ENCODE measurements around the gene HCN2.
"Not testable (repeated sequence)": the region's sequence is repeated elsewhere in the genome, so short reads cannot be mapped to it uniquely, and the experiment has no call there.

The HCN2 gene

DNA sequence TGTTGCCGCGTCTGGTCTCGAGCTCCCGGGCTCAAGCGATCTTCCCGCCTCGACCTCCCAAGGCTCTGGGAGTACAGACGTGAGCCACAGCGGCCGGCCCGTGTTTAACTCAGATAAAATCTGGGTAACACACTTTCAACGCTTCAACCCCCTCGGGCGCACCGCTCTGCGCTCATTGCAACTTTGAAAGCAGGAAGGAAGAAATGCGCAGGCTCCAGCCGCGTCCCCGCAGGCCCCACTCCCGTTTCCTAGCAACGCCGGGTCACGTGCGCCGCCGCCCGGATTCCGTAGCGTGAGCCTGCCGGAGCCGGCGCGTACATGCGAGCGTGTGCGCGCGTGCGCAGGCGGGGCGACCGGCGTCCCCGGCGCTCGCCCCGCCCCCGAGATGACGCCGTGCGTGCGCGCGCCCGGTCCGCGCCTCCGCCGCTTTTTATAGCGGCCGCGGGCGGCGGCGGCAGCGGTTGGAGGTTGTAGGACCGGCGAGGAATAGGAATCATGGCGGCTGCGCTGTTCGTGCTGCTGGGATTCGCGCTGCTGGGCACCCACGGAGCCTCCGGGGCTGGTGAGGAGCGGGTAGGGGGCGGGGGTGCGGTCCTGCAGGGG, 17.4 kb upstream of the HCN2 start, which contains the start of gene BSG:
BSG (plus strand) TSS at position 457 of the 603 bp plus-strand sequence; CDS start at position 496, 39 bp downstream.
- DNase-seq, result peak; percentile 97

DNA sequence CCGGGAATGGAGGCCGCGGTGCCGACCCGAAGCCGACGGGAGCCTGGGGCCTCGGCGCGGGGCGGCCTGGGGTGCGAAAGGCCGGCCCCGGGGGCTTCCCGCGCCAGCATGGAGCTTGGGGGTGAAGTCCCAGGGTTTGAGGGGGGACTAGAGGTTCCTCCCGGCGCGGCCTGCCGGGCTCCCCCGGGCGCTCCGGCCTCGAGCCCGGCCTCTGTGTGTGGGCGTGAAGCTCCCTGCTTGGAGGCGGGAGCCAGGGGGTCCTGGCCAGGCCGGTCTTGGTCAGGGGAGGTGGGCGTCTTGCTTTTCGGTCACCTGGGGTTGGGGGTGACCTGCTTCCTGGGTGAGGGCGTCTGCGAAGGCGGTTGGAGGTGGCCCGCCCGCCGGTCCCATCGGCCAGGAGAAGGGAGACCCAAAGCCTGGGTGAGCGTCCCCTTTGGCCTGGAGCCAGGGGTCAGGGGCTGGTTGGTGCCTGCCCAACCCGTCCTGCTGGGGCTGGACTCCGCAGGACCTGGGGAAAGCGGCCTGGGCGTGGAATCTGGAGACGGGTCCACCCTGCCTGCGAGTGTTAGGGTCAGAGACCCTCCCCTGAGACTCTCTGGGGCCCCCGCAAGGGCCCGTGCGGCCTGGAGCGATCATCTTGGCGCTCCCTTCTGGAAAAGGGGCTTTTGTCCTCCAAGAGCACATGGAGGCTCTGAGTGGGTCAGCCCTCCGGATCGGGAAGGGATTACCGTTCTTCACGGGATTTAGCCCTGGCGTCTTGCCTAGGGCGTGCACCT, 16.8 kb upstream of the HCN2 start:
- DNase-seq, result no peak

DNA sequence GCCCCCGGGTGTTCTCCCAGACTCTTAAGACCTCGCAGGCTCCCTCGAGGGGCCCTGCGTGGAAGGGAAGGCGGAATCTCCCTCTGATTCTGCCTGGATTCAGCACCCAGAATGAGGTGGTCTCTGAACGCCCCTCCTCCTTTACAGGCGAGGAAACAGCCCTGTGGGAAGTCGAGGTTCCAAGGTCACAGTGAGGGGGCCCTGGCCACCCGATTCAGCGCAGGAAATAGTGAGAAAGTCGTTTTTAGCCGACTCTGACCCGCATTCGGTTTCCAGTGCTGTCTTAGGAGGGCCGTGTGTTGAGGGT, 16.2 kb upstream of the HCN2 start:
- no peak for DNase-seq

DNA sequence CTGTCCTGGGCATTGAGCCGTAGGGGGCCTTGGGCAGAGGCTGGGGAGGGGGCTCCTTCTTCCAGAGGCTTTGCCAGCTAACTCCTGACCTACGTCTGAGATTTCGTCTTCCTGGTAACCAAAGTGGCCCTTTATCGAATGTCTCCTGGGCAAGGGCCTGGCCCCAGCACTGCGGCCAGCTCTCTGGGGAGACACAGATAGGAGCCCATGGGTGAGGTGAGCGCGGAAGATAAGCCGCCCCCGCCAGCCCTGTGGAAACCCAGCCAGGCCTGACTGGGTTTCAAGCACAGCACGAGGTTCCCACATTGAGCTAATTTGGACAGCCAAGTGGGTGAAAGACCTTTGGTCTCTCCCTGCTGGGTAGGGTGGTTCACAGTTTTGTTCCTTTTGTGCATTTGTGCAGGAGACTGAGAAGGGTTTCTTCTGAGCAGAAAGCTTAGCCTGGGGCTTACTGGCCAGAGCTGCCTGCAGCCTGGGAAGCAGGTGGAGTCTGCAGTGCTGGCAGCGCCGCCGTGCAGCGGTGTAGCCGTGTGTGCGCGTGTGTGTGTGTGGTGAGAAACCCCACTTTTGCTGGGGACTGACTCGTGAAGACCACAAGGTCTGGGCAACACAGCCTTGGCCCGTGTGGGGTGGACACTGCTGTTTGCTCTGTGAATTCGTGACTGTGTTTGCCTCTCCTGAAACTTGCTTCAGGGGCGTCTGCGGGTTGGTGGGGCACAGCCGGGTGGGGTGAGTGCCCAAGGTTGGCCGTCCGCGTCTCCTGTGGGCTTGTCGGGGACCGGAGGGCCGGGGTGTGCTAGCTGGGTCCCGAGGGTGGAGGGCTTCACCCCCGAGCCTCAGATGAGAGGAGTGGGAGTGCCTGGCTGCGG, 14.8 kb upstream of the HCN2 start:
- no peak for DNase-seq

DNA sequence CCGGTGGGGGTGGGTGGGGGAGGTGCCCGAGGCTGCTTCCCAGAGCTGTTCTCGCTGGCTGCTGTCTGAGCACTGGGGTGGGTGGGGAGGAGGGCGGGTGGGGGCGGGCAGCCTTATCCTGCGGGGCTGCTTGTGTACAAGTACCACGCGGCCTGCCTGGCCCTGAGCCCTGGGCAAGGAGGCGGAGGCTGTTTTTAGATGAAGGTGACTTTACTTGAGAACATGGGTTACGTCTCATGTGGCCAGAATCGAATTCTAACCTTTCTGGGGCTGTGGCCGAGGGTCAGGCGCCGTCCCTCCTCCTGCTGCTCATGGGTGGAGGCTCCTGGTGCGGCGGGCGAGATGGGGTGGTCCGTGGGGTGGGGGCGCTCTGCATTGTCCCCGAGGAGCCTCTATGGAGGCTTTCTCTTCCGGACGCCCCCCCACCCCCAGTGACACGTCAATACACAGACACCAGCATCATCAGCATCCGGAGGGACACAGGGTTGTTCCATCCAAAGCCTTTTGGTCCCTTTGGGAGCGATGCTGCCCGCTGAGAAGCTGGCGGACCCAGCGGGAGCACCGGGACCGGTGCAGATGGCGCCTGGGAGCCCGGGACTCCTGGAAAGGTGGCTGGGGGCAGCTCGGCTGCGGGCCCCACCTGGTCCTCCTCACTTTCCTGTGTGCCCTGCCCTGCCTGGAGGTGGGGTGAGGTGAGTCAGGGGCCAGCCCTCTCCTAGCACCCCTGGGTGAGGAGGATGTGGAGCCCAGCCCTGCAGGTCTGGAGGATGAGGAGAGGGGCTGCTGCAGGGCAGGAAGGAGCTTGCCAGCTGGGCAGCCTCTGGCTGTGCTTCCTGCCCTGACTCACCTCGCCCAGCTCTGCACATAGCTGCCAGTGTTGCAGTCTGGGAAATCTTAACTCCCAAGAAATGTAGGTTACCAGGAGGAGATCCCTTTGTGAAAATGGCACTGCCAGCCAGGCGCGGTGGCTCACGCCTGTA, 13.9 kb upstream of the HCN2 start:
- no peak for DNase-seq

- no peak for DNase-seq
Measured at GRCh38 chr19:576768-577438, 12.8 kb upstream of the HCN2 start.

DNA sequence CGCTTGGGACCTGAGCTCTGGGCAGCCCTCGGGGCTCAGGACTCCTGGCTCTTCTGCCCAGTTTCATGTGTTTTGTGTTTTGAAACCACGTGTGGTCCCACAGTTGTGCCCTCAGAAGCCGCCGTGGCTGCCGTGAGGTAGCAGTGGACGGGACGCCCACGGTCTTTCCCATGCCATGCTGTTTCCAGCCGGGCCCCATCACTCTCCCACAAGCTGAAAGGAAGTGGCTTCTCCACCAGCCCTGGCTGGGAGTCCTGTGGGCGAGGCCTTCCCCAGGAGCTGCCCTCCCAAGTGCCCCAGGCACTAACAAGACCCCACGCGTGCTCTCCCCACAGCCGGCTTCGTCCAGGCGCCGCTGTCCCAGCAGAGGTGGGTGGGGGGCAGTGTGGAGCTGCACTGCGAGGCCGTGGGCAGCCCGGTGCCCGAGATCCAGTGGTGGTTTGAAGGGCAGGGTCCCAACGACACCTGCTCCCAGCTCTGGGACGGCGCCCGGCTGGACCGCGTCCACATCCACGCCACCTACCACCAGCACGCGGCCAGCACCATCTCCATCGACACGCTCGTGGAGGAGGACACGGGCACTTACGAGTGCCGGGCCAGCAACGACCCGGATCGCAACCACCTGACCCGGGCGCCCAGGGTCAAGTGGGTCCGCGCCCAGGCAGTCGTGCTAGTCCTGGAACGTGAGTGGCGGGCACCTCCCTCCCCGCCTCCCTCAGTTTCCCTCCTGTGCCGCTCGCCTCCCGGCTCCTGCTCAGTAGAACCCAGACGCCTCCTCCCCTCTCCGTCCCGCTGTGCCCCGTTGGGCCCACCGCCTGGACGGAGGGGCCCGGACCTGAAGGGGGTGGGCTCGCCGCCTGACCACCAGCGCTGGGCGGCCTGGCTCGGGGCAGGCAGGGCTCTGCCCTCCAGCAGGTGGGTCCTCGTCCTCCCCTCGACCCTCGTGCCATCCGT, 12.0 kb upstream of the HCN2 start:
- no peak for DNase-seq

- DNase-seq, result no peak
Measured at GRCh38 chr19:579111-579841, 10.4 kb upstream of the HCN2 start.

- DNase-seq, result no peak
Measured at GRCh38 chr19:579842-580155, 9.9 kb upstream of the HCN2 start.

DNA sequence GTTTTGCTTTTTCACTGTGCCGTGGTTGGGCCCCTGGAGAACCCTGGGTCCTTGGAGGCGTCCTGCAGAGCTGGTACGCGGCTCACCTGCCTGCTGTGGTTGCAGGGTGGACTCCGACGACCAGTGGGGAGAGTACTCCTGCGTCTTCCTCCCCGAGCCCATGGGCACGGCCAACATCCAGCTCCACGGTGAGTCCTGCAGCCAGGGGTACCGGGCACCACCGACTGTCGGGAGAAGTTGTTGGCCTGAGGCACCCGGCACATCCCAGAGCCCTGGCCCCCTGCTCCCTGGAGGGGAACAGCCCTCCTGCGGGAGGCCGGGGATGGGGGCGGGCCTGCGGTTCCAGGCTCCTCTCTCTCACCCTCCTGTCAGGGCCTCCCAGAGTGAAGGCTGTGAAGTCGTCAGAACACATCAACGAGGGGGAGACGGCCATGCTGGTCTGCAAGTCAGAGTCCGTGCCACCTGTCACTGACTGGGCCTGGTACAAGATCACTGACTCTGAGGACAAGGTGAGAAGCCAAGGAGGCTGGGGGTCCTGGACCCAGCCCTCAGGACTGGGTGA, 9.3 kb upstream of the HCN2 start:
- no peak for DNase-seq

DNA sequence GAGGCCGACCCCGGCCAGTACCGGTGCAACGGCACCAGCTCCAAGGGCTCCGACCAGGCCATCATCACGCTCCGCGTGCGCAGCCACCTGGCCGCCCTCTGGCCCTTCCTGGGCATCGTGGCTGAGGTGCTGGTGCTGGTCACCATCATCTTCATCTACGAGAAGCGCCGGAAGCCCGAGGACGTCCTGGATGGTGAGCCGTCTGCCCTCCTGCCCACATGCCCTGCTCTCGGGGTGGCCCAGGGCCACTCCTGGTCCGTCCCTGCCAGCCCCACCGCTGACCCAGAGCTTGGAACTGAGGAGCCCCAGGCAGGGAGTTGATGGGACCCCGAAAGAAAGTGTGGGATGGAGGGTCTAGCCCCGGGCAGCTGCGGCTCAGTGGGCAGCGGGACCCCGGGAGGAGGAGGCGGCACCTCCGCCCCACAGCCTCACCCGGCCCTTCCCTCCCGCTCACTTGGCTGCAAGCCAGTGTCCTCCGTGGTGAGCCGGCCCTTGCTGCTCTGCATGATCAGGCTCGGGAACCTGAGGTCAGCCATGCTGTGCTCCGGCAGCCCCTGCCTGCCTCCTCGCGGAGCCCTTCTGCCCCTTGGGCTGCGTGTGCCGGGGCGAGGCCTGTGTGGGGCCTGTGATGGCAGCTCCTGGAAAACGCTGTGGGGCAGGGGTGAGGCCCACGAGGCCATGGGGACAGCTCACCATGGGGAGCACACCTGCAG, 8.1 kb upstream of the HCN2 start:
- no peak for DNase-seq

GRCh38 chr19:582497-583197, 7.0 kb upstream of the HCN2 start:
- DNase-seq, result no peak

DNA sequence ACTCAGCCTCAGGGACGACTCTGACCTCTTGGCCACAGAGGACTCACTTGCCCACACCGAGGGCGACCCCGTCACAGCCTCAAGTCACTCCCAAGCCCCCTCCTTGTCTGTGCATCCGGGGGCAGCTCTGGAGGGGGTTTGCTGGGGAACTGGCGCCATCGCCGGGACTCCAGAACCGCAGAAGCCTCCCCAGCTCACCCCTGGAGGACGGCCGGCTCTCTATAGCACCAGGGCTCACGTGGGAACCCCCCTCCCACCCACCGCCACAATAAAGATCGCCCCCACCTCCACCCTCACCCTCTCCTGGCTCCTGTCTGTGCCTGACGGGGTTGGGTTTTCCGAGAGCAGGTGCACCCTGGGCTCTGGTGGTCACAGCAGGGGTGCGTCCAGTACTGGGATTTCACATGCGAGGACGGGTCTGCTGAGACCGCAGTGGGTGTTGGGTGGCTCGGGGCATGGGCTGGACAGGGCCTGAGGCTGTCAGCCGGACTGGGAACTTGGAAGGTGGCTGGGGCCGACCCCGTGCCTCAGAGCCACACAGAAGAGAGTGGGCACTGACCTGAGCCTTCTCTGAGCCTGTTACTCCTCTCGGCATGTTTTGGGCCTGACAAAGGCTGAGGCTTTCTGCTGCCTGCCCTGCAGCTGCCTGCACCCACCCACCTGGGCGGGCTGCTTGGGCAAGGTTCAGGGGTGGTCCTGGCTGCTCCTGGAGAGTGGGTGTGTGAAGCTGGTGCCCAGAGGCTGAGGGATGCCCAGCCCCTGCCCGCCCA, 6.3 kb upstream of the HCN2 start:
- DNase-seq, result no peak

DNA sequence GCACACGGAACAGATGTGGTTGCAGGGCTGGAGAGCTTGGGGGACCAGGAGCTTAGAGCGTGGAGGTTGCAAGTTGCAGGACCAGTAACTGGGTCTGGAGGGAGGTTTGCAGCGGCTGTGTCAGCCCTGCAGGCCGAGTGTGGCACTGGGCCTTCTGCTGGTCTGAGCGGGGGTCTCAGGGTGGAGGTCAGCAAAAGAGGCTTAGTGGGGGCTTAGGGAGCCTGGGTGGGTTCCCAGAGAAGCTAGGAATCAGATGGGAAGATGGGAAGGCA, 5.8 kb upstream of the HCN2 start:
- no peak for DNase-seq

- peak; percentile 49 for DNase-seq
Measured at GRCh38 chr19:584240-585001, 5.3 kb upstream of the HCN2 start.

- not testable (repeated sequence) for DNase-seq
Measured at GRCh38 chr19:585146-585545, 4.5 kb upstream of the HCN2 start.

DNA sequence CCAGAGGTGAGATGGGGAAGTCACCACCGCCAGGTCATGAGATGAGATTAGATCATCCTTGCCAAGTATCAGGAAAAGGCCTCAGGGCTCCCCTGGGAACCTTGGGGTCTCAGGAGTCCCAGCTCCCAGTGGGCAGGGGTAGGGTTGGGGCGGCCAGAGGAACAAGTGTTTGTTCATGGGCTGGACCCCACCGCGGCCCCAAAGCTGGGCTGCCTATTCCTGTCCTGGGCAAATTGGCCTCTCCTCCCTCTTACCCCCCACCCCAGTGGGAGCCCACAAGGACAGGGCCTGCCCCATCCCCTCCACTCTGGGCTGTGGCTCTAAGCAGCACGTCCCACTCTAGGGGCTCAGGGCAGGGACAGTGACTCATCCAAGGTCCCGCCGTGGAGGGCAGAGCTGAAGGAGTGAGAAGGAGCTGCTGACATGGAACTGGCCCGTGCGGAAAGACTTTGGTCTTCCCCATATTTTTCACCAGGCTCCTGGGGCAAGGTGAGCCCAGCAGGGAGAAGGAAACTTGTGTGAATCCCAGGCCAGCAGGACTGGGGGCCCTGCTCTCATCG, 4.0 kb upstream of the HCN2 start:
- DNase-seq, result no peak
